ENCODE measurements around the gene CPNE2. TPM values are rescaled to one million over a fixed set of nuclear protein-coding genes. Genes with fewer than 3 reads are reported as not detected.

CPNE2 gene
- total RNA-seq, 1 experiment from 2014 or later, result 43.4 TPM

GRCh38 chr16:57175896-57176295, 83.5 kb downstream of the CPNE2 start:
- no peak for DNase-seq (ENCODE audit: low read depth, low spot score)
- no peaks in the 10 kb centered on the region for H3K27me3 ChIP-seq (ENCODE audit: control insufficient read depth, insufficient read depth, low read length)
- H3K9me3 ChIP-seq (ENCODE audit: control insufficient read depth, insufficient read depth, low read depth, low read length), result no peaks in the 10 kb centered on the region
- TF ChIP-seq POLR2AphosphoS5 (IDR thresholded peaks at IDR 0.05; ENCODE audit: low read depth, low read length) (no peak), CTCF (IDR thresholded peaks at IDR 0.05) (no peak), REST (IDR thresholded peaks at IDR 0.05; ENCODE audit: insufficient read depth in 1 of 2, low read depth in 2 of 2, low read length in 1 of 2) (no peak), SIN3A (IDR thresholded peaks at IDR 0.05; ENCODE audit: borderline replicate concordance, insufficient read depth, low read depth, low read length) (no peak), TCF7L2 (IDR thresholded peaks at IDR 0.05; ENCODE audit: low read depth, low read length) (no peak)
- H3K27ac ChIP-seq (ENCODE audit: low read length), result no peak overlapping the region
- peaks cover 7% of the 10 kb centered on the region for H3K4me1 ChIP-seq (ENCODE audit: control insufficient read depth, insufficient read depth, low read length)
- ATAC-seq, result no peak
- no peak overlapping the region for H3K4me3 ChIP-seq (ENCODE audit: low read depth in 2 of 2, low read length in 2 of 2)
- BruUV-seq (replicated peaks), result no TSS peak
- POLR2A ChIA-PET, result no interaction called here
- in situ Hi-C loops (cut with HindIII; ENCODE audit: low pct_unique_long_range_greater_than_20kb, low sequenced_read_pairs), result no loop called here
- CTCF ChIA-PET, result no interaction called here
- intact Hi-C loops (cut with micrococcal nuclease; ENCODE audit: unreplicated experiment), result no loop called here
- peaks cover 6% of the 10 kb centered on the region; the same call in 1 of the 2 replicates for H3K36me3 ChIP-seq (ENCODE audit: control insufficient read depth, insufficient read depth, low read length)

- intact Hi-C loops (cut with micrococcal nuclease; ENCODE audit: unreplicated experiment), result no loop called here
- POLR2A ChIA-PET, result interaction anchor here (0.7 kb wide), 1 partner anchor 9 kb away, joined by 4 read pairs; no protein-coding TSS in a partner anchor
- no peaks in the 10 kb centered on the region for H3K27me3 ChIP-seq (ENCODE audit: control insufficient read depth, insufficient read depth, low read length)
These were observed 85.8 kb downstream of the CPNE2 start for GRCh38 chr16:57178196-57178595.

More at GRCh38 chr16:57178196-57178595, 85.8 kb downstream of the CPNE2 start:
- CTCF ChIA-PET, result interaction anchor here (0.6 kb wide), 1 partner anchor 19 kb away, joined by 3 read pairs; no protein-coding TSS in a partner anchor
- Histone ChIP-seq H3K27ac (ENCODE audit: low read length) (no peak overlapping the region), H3K4me3 (ENCODE audit: low read depth in 2 of 2, low read length in 2 of 2) (no peak overlapping the region), H3K36me3 (ENCODE audit: control insufficient read depth, insufficient read depth, low read length) (no peaks in the 10 kb centered on the region; the same call in 1 of the 2 replicates), H3K4me1 (ENCODE audit: control insufficient read depth, insufficient read depth, low read length) (peaks cover 7% of the 10 kb centered on the region), H3K9me3 (ENCODE audit: control insufficient read depth, insufficient read depth, low read depth, low read length) (no peaks in the 10 kb centered on the region)
- no peak for DNase-seq (ENCODE audit: low read depth, low spot score)
- no TSS peak for BruUV-seq (replicated peaks)
- TF ChIP-seq TCF7L2 (IDR thresholded peaks at IDR 0.05; ENCODE audit: low read depth, low read length) (no peak), REST (IDR thresholded peaks at IDR 0.05; ENCODE audit: insufficient read depth in 1 of 2, low read depth in 2 of 2, low read length in 1 of 2) (no peak), POLR2AphosphoS5 (IDR thresholded peaks at IDR 0.05; ENCODE audit: low read depth, low read length) (no peak), CTCF (IDR thresholded peaks at IDR 0.05) (no peak), SIN3A (IDR thresholded peaks at IDR 0.05; ENCODE audit: borderline replicate concordance, insufficient read depth, low read depth, low read length) (no peak)
- in situ Hi-C loops (cut with HindIII; ENCODE audit: low pct_unique_long_range_greater_than_20kb, low sequenced_read_pairs), result no loop called here
- no peak for ATAC-seq
